NCI-H146 (cell line): ENCODE results near the gene PLXNA3.
A peak's percentile ranks its signal among the peaks of the same experiment; 100 is the strongest.

Experiments
- DNase-seq: peaks from one replicate; lab custom pipeline; 2025; lab: John Stamatoyannopoulos, UW

PLXNA3 gene

GRCh38 chrX:154458954-154459778 lies 1.1 kb downstream of the PLXNA3 start:
- DNase-seq, result peak; percentile 36

- DNase-seq, result no peak
Measured at GRCh38 chrX:154459832-154460231, 1.8 kb downstream of the PLXNA3 start.

GRCh38 chrX:154460326-154460725 lies 2.2 kb downstream of the PLXNA3 start:
- DNase-seq, result no peak

GRCh38 chrX:154462396-154462795 lies 4.3 kb downstream of the PLXNA3 start:
- no peak for DNase-seq

GRCh38 chrX:154463611-154464220 lies 5.6 kb downstream of the PLXNA3 start:
- DNase-seq, result no peak

- no peak for DNase-seq
Measured at GRCh38 chrX:154464806-154465365, 6.8 kb downstream of the PLXNA3 start.

- DNase-seq, result no peak
Measured at GRCh38 chrX:154465601-154466000, 7.5 kb downstream of the PLXNA3 start.

- DNase-seq, result no peak
Measured at GRCh38 chrX:154466036-154466435, 8.0 kb downstream of the PLXNA3 start.

GRCh38 chrX:154466907-154467306 lies 8.8 kb downstream of the PLXNA3 start:
- DNase-seq, result no peak

- DNase-seq, result no peak
Measured at GRCh38 chrX:154467556-154467955, 9.5 kb downstream of the PLXNA3 start.

GRCh38 chrX:154468217-154468616 lies 10.1 kb downstream of the PLXNA3 start:
- DNase-seq, result no peak

GRCh38 chrX:154469114-154469513 lies 11.0 kb downstream of the PLXNA3 start:
- DNase-seq, result no peak

- no peak for DNase-seq
Measured at GRCh38 chrX:154469880-154470279, 11.8 kb downstream of the PLXNA3 start.

GRCh38 chrX:154470434-154470833 lies 12.4 kb downstream of the PLXNA3 start:
- no peak for DNase-seq

GRCh38 chrX:154470914-154471568 lies 13.0 kb downstream of the PLXNA3 start:
- DNase-seq, result no peak

- DNase-seq, result no peak
Measured at GRCh38 chrX:154471839-154472684, 14.0 kb downstream of the PLXNA3 start.

GRCh38 chrX:154472685-154473632 lies 14.9 kb downstream of the PLXNA3 start:
- DNase-seq, result no peak

GRCh38 chrX:154473683-154474082 lies 15.6 kb downstream of the PLXNA3 start:
- DNase-seq, result no peak

GRCh38 chrX:154476821-154477220 lies 18.7 kb downstream of the PLXNA3 start:
- DNase-seq, result no peak

GRCh38 chrX:154477891-154478477 lies 19.9 kb downstream of the PLXNA3 start:
- DNase-seq, result no peak
